PFSK-1 (cell line): ENCODE measurements around the gene AP3B1.

Source experiments
- FOXP2 ChIP-seq: optimal IDR thresholded peaks from 2 replicates; pipeline ENCODE3; 2011; ENCODE audit warnings: borderline replicate concordance, control low read depth, inconsistent platforms; ENCODE audit not compliant: insufficient read depth; ENCODE audit errors: extremely low read length, extremely low read depth
- POLR2AphosphoS5 ChIP-seq: IDR thresholded peaks from 2 replicates; pipeline ENCODE4 v1.6.1; 2012; ENCODE audit warnings: low read depth, mild to moderate bottlenecking, control low read depth, low read length, moderate library complexity
- SIN3A ChIP-seq: IDR thresholded peaks from 2 replicates; pipeline ENCODE4 v1.6.1; 2012; ENCODE audit warnings: mild to moderate bottlenecking, low read length, moderate library complexity, borderline replicate concordance; ENCODE audit not compliant: insufficient read depth
- TAF1 ChIP-seq: IDR thresholded peaks from 2 replicates; pipeline ENCODE4 v1.6.1; 2012; ENCODE audit warnings: low read length, control low read depth, borderline replicate concordance; ENCODE audit not compliant: insufficient read depth
- TF ChIP-seq, protein P1 (sequence below), 2 experiments: IDR thresholded peaks; 2 replicates each; pipeline versions ENCODE4 v1.6.1 to v1.8.0; 2011 to 2012; ENCODE audit warnings: low read depth in 2 of 2, low read length in 2 of 2, control low read depth in 1 of 2, inconsistent platforms in 1 of 2, mild to moderate bottlenecking in 1 of 2, moderate library complexity in 1 of 2; ENCODE audit not compliant: insufficient read depth in 1 of 2

Gene AP3B1

GRCh38 chr5:78236046-78236445 is 58.5 kb downstream of the AP3B1 start:
- TF ChIP-seq POLR2AphosphoS5: no peak
- TF ChIP-seq SIN3A: no peak
- no peak for TF ChIP-seq FOXP2
- TF ChIP-seq, protein P1, sequence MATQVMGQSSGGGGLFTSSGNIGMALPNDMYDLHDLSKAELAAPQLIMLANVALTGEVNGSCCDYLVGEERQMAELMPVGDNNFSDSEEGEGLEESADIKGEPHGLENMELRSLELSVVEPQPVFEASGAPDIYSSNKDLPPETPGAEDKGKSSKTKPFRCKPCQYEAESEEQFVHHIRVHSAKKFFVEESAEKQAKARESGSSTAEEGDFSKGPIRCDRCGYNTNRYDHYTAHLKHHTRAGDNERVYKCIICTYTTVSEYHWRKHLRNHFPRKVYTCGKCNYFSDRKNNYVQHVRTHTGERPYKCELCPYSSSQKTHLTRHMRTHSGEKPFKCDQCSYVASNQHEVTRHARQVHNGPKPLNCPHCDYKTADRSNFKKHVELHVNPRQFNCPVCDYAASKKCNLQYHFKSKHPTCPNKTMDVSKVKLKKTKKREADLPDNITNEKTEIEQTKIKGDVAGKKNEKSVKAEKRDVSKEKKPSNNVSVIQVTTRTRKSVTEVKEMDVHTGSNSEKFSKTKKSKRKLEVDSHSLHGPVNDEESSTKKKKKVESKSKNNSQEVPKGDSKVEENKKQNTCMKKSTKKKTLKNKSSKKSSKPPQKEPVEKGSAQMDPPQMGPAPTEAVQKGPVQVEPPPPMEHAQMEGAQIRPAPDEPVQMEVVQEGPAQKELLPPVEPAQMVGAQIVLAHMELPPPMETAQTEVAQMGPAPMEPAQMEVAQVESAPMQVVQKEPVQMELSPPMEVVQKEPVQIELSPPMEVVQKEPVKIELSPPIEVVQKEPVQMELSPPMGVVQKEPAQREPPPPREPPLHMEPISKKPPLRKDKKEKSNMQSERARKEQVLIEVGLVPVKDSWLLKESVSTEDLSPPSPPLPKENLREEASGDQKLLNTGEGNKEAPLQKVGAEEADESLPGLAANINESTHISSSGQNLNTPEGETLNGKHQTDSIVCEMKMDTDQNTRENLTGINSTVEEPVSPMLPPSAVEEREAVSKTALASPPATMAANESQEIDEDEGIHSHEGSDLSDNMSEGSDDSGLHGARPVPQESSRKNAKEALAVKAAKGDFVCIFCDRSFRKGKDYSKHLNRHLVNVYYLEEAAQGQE (IDR thresholded peaks at IDR 0.05; ENCODE audit: insufficient read depth in 1 of 2, low read depth in 2 of 2, low read length in 2 of 2): no peak
- no peak for TF ChIP-seq TAF1

DNA sequence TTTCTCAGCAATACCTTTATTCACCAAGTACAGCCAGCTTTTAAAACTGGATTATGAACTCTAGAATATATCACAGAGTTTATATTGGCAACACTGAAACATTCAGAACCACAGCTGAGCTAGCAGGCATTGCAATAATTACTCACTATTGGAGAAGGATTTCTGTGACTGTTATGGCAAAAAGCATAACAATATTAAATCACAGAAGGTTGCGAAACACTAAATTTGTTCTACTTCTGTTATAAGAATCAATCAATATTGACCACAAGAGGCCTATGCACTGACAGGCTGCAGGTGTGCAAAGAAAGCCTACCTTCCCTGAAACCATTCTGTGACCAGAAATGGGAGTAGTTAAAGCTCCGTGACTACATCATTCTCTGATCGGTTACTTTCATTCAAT is 59.2 kb downstream of the AP3B1 start:
- TF ChIP-seq, protein P1 (IDR thresholded peaks at IDR 0.05; ENCODE audit: insufficient read depth in 1 of 2, low read depth in 2 of 2, low read length in 2 of 2): no peak
- no peak for TF ChIP-seq SIN3A
- TF ChIP-seq POLR2AphosphoS5: no peak
- no peak for TF ChIP-seq FOXP2
- TF ChIP-seq TAF1: no peak

GRCh38 chr5:78234804-78235203 is 59.7 kb downstream of the AP3B1 start:
- TF ChIP-seq FOXP2 (no peak), TAF1 (no peak), SIN3A (no peak), POLR2AphosphoS5 (no peak)
- TF ChIP-seq, protein P1 (IDR thresholded peaks at IDR 0.05; ENCODE audit: insufficient read depth in 1 of 2, low read depth in 2 of 2, low read length in 2 of 2): no peak

GRCh38 chr5:78232163-78232562 is 62.3 kb downstream of the AP3B1 start:
- TF ChIP-seq, protein P1 (IDR thresholded peaks at IDR 0.05; ENCODE audit: insufficient read depth in 1 of 2, low read depth in 2 of 2, low read length in 2 of 2): no peak
- TF ChIP-seq POLR2AphosphoS5 (no peak), SIN3A (no peak), TAF1 (no peak), FOXP2 (no peak)

GRCh38 chr5:78224358-78224757 is 70.1 kb downstream of the AP3B1 start:
- TF ChIP-seq TAF1: no peak
